NOMO-1 (cell line): Measurements from ENCODE around the gene PRR5.
"Not testable (repeated sequence)": the region's sequence is repeated elsewhere in the genome, so short reads cannot be mapped to it uniquely, and the experiment has no call there.

Source experiments
- DNase-seq, 2 experiments: peaks; one replicate each; lab custom pipeline; 2025; ENCODE audit not compliant: unreplicated experiment in 2 of 2; lab: John Stamatoyannopoulos, UW

The PRR5 gene

DNA sequence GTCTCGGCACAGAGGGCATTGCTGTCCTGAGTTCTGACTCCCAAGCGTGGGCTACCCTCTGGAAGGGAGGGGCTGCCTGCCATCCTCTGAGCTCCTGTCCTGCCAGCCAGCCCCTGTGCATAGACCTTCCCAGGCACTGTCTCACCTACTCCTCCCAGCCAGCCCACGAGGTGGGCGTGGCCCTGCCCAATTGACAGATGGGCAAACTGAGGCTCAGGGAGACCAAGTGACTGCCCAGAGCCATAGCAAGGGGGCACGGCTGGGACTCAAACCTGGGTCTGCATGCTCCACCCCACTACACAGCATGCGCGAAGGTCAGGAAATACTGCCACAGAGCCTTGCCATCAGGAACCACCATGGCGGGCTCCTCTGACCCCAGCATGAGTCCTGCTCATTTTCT is 29.4 kb upstream of the PRR5 start:
- no peak for DNase-seq

GRCh38 chr22:44673406-44673805 is 28.6 kb upstream of the PRR5 start:
- DNase-seq: no peak

DNA sequence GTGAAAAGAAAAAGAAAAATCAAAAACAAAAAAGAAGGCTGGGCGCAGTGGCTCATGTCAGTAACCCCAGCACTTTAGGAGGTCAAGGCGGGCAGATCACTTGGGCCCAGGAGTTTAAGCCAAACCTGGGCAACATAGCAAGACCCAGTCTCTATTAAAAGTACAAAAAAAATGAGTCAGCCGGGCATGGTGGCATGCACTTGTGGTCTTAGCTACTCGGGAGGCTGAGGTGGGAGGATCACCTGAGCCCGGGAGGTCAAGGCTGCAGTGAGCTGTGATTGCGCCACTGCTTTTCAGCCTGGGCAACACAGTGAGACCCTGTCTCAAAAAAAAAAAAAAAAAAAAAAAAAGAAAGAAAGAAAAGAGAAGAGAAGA is 26.0 kb upstream of the PRR5 start:
- not testable (repeated sequence) for DNase-seq

- DNase-seq: no peak
Observed at GRCh38 chr22:44676441-44677352, 25.3 kb upstream of the PRR5 start.

GRCh38 chr22:44677353-44677840 is 24.6 kb upstream of the PRR5 start:
- DNase-seq: no peak

DNA sequence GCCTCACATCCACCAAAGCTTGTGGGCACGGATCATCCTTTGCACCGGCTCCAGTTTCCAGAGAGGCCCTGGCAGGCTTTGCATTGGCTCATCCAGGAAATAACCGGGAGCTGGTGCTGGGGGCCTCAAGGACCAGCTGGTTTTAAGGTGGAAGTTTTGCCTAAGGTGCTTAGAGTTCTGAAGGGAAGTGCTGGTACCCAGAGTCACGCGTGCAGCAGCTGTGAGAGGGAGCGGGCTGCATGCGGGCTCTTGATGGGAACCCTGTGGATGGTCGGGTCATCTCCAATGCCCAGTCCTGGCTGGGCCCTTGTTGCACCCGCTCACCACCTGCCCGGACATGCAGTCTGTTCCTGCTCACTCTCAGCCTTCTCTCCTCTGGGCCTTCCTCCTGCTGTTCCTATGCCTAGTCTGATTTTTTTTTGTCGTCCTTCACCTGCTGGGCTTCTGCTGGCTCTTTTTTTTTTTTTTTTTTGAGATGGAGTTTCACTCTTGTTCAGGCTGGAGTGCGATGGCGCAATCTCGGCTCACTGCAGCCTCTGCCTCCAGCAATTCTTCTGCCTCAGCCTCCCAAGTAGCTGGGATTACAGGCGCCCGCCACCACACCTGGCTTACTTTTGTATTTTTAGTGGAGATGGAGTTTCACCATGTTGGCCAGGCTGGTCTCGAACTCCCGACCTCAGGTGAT is 24.0 kb upstream of the PRR5 start:
- no peak for DNase-seq

- DNase-seq: no peak
Observed at GRCh38 chr22:44678556-44679305, 23.3 kb upstream of the PRR5 start.

DNA sequence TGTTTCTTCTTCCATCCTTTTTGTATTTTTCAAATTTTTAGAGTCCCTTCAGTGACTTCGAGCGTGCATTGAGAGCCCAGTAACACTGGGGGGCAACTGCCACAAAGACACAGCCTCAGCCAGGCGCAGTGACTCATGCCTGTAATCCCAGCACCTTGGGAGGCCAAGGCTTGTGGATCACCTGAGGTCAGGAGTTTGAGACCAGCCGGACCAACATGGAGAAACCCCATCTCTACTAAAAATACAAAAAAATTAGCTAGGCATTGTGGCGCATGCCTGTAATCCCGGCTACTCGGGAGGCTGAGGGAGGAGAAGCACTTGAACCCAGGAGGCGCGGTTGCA is 22.7 kb upstream of the PRR5 start:
- not testable (repeated sequence) for DNase-seq

- no peak for DNase-seq
Observed at GRCh38 chr22:44680058-44680457, 21.9 kb upstream of the PRR5 start.

DNA sequence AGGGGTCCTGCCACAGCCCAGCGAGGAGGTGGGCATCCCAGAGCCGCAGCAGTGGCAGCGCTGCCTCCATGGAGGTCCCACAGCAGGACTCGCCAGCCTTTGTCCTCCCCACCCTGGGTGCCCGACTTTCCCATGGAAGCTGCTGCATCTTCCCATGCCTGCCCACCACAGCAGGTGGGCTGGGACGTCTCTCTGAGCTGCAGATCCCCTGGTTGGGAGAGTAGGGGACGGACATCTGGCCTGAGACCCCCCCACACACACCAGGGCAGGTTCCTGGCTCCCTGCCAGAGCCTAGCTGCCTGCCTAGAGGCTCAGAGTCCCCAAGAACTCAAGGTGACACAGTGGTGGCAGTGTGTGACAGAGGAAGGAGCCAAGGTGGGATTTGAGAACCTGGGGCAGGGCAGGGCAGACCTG is 21.5 kb upstream of the PRR5 start:
- DNase-seq: no peak

- no peak for DNase-seq
Observed at GRCh38 chr22:44682556-44683168, 19.3 kb upstream of the PRR5 start.

DNA sequence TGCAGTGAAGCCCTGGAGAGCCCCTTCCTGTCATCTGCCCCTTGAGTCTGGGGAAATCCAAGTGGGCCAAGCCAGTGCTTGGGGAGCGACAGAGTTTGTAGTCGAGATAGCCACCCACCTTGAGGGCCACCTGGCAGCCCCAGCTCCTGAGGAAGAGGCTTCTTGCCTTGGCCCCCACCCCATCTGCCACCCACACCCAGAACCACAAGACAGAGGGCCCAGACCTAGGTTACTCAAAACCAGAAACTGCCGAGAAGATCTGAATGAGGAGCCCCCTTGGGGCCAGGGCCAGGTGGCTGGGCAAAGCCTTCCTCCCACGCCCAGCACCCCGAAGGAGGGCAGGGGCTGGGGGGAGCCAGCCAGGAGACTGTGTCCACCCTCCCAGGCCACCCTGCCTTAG is 18.8 kb upstream of the PRR5 start:
- DNase-seq: no peak

DNA sequence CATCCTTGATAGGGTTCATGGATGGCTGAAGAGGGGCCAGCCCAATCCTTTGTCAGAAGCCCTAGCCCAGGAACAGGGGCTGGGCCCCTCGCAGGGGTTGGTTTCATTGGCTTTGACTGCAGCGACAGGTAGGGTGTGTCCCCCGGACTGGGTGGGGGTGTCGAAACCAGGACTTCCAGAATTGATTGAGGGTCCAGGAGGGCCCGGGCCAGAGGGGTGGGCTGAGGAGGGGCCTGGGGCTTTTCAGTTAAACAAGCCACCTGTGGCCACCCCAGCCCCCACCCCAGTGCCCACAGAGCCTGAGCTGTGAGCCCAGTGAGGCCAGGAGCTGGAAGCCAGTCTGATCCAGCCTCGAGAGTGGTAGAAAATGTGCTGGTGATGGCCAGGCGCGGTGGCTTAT is 18.1 kb upstream of the PRR5 start:
- DNase-seq: no peak

- DNase-seq: peak; percentile 87 to 90
Observed at GRCh38 chr22:44684506-44685383, 17.3 kb upstream of the PRR5 start.

GRCh38 chr22:44685384-44686056 is 16.5 kb upstream of the PRR5 start:
- peak; percentile 17 to 33 for DNase-seq

DNA sequence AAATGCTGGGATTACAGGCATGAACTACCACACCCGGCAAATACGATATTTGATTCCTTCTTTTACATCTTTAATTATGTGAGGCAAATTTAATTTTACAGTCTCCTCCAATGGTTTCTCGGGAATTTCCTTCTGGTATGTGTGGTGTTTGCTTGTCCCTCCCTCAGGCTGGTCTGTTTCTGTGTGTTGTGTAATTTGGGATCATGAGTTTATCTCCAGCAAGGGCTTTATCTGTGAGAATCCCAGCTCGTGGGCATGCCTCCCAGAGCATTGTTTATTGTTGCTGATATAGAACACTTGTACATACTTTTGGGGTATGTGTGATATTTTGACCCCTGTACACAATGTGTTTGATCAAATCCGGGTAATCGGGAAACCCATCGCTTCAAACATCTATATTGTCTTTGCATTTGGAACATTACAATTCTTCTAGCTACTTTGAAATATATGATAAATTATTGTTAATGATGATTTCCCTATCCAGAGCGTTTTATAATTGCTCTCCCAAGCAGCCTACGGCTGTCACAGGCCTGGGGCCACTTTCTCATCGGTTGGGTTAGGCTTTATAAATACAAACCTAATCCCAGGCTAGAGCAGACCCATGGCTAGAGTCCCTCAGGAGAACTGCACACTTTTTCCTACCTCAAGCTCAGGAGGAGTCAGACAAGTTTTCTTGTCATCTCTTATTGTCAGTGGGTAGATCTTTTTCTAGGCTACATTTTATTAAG is 15.0 kb upstream of the PRR5 start:
- no peak for DNase-seq

DNA sequence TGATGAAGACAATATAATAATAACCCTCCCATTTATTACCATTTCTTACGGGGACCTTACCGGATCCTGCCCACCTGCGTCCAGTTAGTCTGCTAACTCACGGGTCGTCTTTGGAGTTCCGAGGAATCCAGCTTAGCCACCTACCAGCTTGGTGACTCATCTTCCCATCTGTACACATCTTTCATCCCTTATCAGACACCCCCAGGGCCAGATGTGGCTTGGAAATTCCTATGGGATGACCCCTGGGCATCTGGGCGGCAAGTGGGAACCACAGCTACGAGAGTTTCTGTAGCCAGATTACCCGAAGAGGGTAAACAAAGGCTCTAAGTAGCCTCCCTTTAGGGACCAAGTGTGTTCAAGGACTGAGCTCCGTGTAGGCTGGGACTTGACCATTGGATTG is 12.8 kb upstream of the PRR5 start:
- no peak for DNase-seq

- no peak for DNase-seq
Observed at GRCh38 chr22:44689915-44690524, 12.0 kb upstream of the PRR5 start.
